ENCODE measurements around the gene DGAT2.

DGAT2 gene, protein sequence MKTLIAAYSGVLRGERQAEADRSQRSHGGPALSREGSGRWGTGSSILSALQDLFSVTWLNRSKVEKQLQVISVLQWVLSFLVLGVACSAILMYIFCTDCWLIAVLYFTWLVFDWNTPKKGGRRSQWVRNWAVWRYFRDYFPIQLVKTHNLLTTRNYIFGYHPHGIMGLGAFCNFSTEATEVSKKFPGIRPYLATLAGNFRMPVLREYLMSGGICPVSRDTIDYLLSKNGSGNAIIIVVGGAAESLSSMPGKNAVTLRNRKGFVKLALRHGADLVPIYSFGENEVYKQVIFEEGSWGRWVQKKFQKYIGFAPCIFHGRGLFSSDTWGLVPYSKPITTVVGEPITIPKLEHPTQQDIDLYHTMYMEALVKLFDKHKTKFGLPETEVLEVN

DNA sequence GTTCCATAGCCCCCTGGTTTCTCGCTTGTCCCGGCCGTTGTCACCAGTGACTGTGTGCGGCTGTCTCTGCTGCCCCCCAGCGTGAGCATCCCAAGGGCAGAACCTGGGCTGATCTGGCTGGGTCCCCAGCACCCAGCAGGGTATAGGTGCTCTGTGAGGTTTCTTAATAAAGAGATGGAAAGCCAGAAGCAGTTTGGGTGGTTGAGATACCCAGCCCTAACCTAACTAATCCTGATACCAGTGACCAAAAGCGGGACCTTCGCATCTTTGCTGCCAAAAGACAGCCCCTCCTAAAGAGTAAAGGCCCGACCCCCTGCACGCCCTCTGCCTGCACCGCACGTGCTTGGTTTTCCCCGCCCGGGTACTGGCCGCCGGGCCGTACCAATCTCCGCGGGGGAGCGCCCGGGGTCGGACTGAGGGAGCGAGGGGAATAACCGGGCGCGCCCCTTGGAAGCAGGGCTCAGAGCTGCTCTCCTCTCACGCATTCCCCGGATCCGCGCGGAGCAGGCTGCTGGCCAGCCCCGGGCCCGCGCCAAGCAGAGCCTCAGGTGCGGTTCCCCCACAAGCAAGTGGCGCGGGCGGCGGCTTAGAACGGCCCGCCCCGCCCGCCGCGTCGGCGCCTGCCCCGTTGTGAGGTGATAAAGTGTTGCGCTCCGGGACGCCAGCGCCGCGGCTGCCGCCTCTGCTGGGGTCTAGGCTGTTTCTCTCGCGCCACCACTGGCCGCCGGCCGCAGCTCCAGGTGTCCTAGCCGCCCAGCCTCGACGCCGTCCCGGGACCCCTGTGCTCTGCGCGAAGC, at the start of gene DGAT2:
Gene DGAT2 (plus strand): TSS at position 667 of the 797 bp plus-strand sequence. CDS start 214 bp downstream, outside the sequence.
- Histone ChIP-seq H3K27ac (ENCODE audit: poor library complexity, severe bottlenecking) (no peak within 1 kb of the TSS), H3K4me1 (ENCODE audit: insufficient read depth, poor library complexity, severe bottlenecking) (peaks cover 3% of the 10 kb centered on the region), H3K27me3 (ENCODE audit: insufficient read depth, poor library complexity, severe bottlenecking) (no peaks in the 10 kb centered on the region), H3K36me3 (ENCODE audit: low read depth) (no peaks in the 10 kb centered on the region), H3K4me3 (ENCODE audit: severe bottlenecking) (peak within 1 kb of the TSS; percentile 42), H3K9me3 (ENCODE audit: severe bottlenecking) (no peaks in the 10 kb centered on the region)
- ATAC-seq (ENCODE audit: low read depth) (peak; percentile 78), DNase-seq (ENCODE audit: low spot score) (peak; percentile 61)
- TF ChIP-seq, protein P1, sequence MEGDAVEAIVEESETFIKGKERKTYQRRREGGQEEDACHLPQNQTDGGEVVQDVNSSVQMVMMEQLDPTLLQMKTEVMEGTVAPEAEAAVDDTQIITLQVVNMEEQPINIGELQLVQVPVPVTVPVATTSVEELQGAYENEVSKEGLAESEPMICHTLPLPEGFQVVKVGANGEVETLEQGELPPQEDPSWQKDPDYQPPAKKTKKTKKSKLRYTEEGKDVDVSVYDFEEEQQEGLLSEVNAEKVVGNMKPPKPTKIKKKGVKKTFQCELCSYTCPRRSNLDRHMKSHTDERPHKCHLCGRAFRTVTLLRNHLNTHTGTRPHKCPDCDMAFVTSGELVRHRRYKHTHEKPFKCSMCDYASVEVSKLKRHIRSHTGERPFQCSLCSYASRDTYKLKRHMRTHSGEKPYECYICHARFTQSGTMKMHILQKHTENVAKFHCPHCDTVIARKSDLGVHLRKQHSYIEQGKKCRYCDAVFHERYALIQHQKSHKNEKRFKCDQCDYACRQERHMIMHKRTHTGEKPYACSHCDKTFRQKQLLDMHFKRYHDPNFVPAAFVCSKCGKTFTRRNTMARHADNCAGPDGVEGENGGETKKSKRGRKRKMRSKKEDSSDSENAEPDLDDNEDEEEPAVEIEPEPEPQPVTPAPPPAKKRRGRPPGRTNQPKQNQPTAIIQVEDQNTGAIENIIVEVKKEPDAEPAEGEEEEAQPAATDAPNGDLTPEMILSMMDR (IDR thresholded peaks at IDR 0.05; ENCODE audit: poor library complexity, severe bottlenecking): peak; percentile 25

DNA sequence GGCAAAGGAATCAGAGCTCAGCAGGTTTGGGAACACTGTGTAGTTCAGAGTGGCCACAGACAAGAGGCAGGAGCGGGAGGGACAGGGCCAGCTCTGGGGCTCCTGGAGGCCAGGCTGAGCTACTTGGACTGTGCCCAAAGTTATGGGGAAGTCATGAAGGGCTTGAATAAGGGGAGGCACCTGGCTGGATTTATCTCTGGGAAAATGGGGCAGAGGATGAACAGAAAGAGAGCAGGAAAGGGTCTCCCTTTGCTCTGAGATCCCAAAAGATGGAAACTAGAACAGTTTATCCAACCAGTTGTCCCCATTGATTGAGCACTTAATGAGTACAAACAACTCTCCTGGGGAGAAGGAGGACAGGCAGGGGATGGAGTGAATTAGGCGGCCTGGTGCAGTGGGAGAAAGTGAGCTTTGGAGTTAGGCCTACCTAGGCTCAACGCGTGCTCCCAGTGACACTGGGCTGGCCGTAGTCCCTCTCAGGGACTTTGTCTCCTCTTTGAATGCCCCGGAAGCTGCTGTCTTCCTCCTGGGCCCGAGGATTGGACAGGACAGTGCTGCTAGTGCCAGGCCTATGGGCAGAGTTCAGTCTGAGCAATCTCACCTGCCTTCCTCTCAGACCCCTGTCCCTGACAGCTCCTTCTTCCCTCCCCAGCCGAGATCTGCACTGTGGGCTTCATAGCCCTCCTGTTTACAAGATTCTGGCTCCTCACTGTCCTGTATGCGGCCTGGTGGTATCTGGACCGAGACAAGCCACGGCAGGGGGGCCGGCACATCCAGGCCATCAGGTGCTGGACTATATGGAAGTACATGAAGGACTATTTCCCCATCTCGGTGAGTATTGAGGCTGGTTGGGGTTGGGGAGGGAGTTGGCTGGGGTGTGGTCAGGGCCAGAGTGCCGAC, 49.0 kb upstream of the DGAT2 start:
- DNase-seq (ENCODE audit: low spot score) (no peak), ATAC-seq (ENCODE audit: low read depth) (no peak)
- no peaks in the 10 kb centered on the region for H3K4me1 ChIP-seq (ENCODE audit: insufficient read depth, poor library complexity, severe bottlenecking)
- H3K27me3 ChIP-seq (ENCODE audit: insufficient read depth, poor library complexity, severe bottlenecking): no peaks in the 10 kb centered on the region
- H3K27ac ChIP-seq (ENCODE audit: poor library complexity, severe bottlenecking): no peak overlapping the region
- no peaks in the 10 kb centered on the region for H3K36me3 ChIP-seq (ENCODE audit: low read depth)
- H3K9me3 ChIP-seq (ENCODE audit: severe bottlenecking): no peaks in the 10 kb centered on the region
- H3K4me3 ChIP-seq (ENCODE audit: severe bottlenecking): no peak overlapping the region
- TF ChIP-seq, protein P1 (IDR thresholded peaks at IDR 0.05; ENCODE audit: poor library complexity, severe bottlenecking): no peak

DNA sequence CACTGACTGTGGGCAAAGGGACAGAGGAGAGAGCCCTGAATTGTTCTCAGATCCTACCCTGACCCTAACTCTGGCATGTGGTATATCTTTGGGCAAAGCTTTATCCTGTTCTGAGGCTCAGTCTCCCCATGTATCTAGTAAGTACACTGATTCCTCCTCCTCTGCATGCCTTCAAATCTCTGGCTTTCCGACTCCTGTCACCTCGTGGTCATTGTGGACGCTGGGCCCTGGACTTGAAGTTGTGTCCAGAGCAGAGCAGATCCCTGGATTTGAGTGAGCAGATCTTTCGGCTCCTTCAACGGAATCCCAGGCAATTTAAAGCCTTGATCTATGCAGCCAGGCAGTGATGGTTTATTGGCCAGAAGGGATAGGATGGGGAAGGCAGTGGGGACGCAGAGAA, 47.9 kb upstream of the DGAT2 start:
- no peak for ATAC-seq (ENCODE audit: low read depth)
- TF ChIP-seq, protein P1 (IDR thresholded peaks at IDR 0.05; ENCODE audit: poor library complexity, severe bottlenecking): no peak
- H3K4me1 ChIP-seq (ENCODE audit: insufficient read depth, poor library complexity, severe bottlenecking): no peaks in the 10 kb centered on the region
- H3K27me3 ChIP-seq (ENCODE audit: insufficient read depth, poor library complexity, severe bottlenecking): no peaks in the 10 kb centered on the region
- no peaks in the 10 kb centered on the region for H3K36me3 ChIP-seq (ENCODE audit: low read depth)
- no peaks in the 10 kb centered on the region for H3K9me3 ChIP-seq (ENCODE audit: severe bottlenecking)
- no peak for DNase-seq (ENCODE audit: low spot score)
- no peak overlapping the region for H3K4me3 ChIP-seq (ENCODE audit: severe bottlenecking)
- no peak overlapping the region for H3K27ac ChIP-seq (ENCODE audit: poor library complexity, severe bottlenecking)

DNA sequence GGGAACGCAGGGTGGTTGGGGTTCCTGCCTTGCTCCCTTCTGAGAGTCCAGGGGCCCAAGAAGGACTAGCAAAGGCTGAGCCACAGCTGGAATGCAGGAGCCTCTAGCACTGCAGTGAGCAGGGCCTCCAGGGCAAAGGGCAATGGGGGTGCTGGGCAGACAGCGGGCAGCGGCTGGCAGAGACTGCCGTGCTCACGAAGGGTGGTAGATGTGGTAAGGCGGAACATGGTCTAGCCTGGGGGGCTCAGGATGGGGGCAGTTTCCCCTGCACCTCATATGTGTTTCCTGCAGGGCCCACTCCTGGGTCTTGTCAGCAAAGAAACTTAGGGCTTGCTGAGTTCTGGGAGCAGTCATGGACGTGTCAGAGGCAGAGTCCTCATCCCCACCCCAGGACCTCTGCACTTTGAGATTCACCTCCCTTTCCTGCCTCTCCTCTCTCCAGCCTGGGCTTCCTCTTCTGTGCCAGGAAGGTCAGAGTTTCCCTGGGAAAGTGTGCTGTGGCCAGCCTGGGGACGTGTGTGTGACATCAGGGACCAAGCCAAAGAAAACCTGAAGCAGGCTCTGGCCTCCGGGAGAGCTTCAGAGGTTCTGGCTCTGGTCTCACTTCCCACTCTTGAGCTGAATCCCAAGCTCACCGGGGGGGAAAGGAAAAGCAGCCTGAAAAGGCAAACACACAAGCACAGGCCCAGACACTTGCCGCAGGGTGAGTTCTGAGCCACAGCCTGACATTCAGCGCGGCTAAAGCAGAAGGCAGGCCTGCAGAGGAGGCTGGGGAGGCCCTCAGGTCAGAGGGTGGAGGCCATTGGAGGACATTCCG, 46.5 kb upstream of the DGAT2 start:
- Histone ChIP-seq H3K36me3 (ENCODE audit: low read depth) (no peaks in the 10 kb centered on the region), H3K9me3 (ENCODE audit: severe bottlenecking) (no peaks in the 10 kb centered on the region), H3K27ac (ENCODE audit: poor library complexity, severe bottlenecking) (no peak overlapping the region), H3K27me3 (ENCODE audit: insufficient read depth, poor library complexity, severe bottlenecking) (no peaks in the 10 kb centered on the region), H3K4me1 (ENCODE audit: insufficient read depth, poor library complexity, severe bottlenecking) (no peaks in the 10 kb centered on the region), H3K4me3 (ENCODE audit: severe bottlenecking) (no peak overlapping the region)
- DNase-seq (ENCODE audit: low spot score): no peak
- TF ChIP-seq, protein P1 (IDR thresholded peaks at IDR 0.05; ENCODE audit: poor library complexity, severe bottlenecking): no peak
- ATAC-seq (ENCODE audit: low read depth): no peak
